Activated T-cell treated with anti-CD3 and anti-CD28 coated beads, Interleukin-2, amount 50 U/mL, for 48 hours (primary cell): ENCODE results near the gene KLHL22.
"Not testable (repeated sequence)": the region's sequence is repeated elsewhere in the genome, so short reads cannot be mapped to it uniquely, and the experiment has no call there.

ENCODE experiments used
- DNase-seq, 2 experiments: peaks; one replicate each; pipeline ENCODE4 v3.0.0-alpha.2; 2020

The KLHL22 gene

DNA sequence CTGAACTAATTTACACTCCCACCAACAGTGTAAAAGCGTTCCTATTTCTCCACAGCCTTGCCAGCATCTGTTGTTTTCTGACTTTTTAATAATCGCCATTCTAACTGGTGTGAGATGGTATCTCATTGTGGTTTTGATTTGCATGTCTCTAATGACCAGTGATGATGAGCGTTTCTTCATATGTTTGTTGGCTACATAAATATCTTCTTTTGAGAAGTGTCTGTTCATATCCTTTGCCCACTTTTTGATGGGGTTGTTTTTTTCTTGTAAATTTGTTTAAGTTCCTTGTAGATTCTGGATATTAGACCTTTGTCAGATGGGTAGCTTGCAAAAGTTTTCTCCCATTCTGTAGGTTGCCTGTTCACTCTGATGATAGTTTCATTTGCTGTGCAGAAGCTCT is 79.9 kb downstream of the KLHL22 start:
- not testable (repeated sequence) for DNase-seq

DNA sequence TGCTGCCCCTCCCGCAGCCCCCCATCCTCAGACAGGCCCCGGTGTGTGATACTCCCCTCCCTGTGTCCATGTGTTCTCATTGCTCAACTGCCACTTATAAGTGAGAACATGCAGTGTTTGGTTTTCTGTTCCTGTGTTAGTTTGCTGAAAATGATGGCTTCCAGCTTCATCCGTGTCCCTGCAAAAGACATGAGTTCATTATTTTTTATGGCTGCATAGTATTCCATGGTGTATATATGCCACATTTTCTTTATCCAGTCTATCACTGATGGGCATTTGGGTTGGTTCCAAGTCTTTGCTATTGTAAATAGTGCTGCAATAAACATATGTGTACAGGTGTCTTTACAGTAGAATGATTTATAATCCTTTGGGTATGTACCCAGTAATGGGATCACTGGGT is 80.4 kb downstream of the KLHL22 start:
- DNase-seq, result not testable (repeated sequence)

DNA sequence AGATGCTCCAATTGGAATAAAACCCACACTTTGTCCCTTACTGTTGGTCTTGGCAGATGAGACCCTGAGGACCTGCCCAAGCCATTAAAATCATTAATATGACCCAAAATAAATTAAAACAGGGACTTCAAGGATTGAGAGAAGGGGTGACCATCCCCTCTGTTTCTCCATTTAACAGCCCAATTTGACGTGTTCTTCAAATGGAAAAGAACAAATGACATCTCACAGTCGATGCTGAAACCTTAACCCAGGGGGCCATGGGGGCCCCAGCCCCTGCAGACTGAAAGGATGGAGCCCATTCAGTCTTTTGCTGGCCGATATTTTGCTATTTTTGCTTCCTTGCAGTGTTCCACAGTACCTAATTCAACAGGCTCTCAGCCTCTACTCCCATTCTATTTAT is 81.1 kb downstream of the KLHL22 start:
- no peak for DNase-seq

DNA sequence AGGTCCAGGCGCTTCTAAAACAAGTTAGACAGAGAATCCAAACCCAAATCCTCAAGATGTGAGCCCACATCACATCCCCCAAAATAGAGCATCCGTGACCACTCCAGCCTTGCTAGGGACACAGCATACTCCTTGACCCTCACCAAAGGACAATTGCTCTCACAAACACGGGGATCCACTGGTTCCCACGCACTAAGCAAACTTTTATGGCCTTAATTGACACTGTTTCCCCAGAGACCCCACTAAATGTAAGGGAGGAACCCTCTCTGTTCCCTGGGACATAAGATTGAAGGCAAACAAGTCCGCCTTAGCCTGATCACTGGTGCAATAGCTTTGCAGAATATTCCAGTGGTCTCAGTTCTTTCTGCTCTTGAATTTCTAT is 81.5 kb downstream of the KLHL22 start:
- DNase-seq, result no peak

DNA sequence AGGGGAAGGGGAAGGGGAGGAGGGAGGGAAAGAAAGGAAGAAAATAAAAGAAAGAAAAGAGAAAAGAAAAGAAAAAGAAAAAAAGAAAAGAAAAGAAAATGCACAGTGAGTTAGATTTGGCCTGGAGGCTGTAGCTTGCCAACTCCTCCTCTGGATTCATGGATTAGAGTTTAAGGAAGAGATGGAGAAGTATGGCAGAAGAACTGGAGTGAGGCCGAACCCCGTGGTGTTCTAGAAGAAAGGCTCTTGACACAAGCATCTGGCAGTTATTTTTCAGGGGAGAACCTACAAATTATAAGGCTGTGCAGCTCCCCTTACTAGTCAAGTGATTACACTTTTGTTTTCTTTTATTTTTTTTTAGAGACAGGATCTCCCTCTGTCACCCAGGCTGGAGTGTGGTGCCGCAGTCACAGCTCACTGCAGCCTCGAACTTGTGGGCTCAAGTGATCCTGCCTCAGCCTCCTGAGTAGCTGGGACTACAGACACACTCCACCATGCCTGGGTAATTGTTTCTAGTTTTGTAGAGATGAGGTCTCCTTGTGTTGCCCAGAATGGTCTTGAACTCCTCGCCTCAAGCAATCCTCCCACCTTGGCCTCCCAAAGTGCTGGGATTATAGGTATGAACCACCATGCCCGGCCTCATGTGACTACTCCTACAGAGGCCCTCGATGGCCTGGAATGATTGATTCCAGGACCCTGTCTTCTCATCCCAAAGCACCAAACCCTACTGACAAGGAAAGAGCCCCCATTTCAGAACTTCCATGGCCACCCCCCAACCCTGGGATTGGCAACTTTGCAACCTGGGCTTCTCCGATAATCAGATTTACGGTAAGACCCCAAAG is 82.2 kb downstream of the KLHL22 start:
- DNase-seq, result no peak

DNA sequence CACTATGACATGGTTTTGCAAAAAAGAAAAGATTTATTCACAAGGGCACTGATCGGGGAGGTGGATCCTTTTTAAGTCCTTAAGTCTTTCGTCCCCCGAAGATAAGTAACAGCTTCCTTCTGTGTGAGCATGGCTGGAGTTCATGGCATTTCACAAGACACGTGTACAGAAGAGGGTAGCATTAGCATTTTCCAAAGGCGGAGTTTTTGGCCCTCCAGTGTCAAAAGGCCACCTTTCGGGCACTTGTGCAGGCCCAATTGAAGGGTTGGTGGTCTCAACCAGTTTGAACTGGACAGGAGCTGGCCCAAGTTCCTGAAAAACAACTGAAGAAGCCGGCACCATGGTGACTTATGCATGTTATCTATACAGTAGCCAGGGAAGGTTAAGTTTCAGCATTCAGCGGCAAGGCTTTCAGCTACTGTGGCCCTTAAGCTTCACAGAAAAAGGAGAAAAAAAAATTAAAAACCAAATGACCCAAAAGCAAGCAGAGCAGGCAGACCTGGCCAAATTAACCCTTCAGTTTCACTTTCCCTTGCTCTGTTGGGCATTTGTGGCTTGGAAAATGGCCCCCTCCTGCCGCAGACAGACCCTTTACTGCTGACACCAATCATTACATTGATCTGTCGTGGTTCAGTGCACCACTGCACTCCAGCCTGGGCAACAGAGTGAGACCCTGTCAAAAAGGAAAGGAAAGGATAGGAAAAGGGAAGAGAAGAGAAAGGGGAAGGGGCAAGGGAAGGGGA is 83.0 kb downstream of the KLHL22 start:
- DNase-seq, result no peak

DNA sequence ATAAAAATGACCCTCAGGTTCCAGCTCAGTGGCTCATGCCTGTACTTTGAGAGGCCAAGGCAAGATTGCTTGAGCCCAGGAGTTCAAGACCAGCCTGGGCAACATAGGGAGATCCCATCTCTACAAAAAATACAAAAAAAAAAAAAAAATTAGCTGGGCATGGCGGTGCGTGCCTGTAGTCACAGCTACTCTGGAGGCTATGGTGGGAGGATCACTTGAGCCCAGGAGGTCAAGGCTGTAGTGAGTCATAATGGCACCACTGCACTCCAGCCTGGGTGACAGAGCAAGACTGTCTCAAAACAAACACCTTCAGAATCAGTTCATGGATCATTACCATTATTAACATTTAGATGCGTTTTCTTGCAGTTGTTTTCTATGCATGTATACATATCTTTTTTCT is 86.2 kb downstream of the KLHL22 start:
- not testable (repeated sequence) for DNase-seq

DNA sequence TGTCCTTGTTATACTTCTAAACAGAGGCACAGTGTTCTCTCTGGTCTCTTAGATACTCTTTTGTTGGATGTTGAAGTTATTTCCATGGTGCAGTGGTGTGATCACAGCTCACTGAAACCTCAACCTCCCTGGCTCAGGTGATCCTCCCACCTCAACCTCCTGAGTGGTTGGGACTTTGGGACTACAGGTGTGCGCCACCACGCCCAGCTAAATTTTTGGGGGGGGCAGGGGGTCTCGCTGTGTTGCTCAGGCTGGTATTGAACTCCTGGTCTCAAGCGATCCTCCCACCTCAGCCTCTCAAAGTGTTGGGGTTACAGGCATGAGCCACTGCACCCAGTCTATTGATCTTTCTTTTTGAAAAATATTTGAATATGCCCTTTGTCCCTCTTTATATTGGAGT is 86.7 kb downstream of the KLHL22 start:
- DNase-seq, result no peak

DNA sequence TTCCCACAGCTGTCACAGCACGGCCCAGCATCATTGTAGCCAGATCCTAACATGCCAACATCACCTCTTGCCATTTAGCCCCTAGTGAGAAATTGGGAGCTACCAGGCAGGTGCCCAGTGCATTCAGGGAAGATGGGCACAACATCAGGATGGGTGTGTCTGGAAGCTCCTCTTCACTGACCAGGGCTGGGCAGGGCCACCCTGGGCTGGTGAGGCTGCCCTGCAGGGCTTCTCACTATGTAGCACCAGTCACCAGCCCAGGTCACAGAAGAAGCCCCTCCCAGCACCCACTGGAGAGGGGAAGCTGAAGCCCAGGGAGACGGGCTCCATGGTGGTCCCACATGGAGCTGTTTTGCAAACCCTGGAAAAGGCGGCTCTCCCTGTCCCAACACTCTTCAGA is 87.8 kb downstream of the KLHL22 start:
- DNase-seq, result no peak

DNA sequence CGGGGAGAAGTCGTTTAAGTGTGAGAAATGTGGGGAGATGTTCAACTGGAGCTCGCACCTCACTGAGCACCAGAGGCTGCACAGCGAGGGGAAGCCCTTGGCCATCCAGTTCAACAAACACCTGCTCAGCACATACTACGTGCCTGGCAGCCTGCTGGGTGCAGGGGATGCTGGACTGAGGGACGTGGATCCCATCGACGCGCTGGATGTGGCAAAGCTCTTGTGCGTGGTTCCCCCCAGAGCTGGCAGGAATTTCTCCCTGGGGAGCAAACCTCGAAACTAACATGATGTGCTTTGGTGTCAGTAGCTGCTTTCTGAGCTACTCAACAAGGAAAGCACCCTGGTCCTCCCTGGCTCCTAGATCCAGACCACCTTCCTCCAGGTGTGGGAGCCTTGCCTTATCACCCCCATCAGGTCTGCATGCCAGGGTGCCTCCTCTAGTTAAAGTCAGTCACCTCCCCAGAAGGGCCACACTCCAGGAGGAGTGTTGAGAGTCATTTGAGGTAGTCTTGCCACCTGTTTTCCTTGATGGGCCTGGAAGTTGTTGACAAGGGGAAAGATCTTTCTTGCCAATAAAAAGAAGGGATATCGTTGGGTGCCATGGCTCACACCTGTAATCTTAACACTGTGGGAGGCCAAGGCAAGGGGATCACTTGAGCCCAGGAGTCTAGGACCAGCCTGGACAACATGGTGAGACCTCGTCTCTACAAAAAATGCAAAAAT is 88.7 kb downstream of the KLHL22 start:
- no peak for DNase-seq

DNA sequence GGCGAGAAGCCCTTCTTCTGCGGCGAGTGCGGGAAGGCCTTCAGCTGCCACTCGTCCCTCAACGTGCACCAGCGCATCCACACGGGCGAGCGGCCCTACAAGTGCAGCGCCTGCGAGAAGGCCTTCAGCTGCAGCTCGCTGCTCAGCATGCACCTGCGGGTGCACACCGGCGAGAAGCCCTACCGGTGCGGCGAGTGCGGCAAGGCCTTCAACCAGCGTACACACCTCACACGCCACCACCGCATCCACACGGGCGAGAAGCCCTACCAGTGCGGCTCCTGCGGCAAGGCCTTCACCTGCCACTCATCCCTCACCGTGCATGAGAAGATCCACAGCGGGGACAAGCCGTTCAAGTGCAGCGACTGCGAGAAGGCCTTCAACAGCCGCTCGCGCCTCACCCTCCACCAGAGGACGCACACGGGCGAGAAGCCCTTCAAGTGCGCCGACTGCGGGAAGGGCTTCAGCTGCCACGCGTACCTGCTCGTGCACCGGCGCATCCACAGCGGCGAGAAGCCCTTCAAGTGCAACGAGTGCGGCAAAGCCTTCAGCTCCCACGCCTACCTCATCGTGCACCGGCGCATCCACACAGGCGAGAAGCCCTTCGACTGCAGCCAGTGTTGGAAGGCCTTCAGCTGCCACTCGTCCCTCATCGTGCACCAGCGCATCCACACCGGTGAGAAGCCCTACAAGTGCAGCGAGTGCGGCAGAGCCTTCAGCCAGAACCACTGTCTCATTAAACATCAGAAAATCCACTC is 89.5 kb downstream of the KLHL22 start:
- DNase-seq, result no peak

DNA sequence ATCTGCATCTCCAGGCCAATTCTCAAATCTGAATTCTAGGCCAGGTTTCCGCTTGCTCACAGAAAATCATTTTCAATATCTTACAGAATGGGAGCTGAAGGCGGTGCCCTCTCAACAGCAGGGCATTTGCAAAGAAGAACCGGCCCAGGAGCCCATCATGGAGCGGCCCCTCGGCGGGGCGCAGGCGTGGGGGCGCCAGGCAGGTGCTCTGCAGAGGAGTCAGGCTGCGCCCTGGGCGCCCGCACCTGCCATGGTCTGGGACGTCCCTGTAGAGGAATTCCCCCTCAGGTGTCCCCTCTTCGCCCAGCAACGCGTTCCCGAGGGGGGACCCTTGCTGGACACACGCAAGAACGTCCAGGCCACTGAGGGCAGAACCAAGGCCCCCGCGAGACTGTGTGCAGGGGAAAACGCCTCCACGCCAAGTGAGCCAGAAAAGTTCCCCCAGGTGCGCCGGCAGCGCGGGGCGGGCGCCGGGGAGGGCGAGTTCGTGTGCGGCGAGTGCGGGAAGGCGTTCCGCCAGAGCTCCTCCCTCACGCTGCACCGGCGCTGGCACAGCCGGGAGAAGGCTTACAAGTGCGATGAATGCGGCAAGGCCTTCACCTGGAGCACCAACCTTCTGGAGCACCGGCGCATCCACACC is 90.2 kb downstream of the KLHL22 start:
- DNase-seq, result no peak

DNA sequence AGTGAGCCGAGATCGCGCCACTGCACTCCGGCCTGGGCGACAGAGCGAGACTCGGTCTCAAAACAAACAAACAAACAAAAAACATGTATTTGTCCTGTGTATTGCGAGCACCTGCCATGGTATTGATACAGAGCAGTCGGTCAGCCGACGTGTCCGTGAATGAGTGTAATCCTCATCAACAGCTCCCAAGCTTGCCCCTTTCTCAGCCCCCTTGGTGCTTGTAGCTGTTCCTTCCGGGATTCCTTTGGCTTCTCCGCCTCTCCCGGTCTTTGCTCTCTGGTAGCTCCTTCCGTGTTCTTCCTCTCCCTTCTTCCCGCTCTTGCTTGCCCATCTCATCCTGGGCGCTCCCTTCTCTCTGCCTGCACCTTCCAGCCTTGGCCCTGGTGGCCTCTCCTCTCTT is 90.7 kb downstream of the KLHL22 start:
- DNase-seq, result no peak

DNA sequence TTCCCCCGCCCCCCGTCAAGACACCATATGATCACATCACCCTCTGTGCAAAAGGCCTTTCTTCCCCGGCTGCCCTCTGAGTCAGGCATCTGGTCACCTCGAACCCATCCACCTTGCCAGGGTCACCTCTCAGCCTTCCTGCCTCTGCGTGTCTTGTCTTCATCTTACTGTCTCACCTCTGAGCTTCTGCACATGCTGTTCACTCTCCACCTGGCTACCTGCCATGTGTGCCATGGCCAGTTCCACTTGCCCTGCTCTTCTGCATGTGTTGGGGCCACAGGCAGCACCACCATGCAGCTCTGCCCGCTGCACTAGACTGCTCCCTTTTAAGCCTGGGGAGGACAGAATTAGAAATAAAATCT is 91.8 kb downstream of the KLHL22 start:
- no peak for DNase-seq

DNA sequence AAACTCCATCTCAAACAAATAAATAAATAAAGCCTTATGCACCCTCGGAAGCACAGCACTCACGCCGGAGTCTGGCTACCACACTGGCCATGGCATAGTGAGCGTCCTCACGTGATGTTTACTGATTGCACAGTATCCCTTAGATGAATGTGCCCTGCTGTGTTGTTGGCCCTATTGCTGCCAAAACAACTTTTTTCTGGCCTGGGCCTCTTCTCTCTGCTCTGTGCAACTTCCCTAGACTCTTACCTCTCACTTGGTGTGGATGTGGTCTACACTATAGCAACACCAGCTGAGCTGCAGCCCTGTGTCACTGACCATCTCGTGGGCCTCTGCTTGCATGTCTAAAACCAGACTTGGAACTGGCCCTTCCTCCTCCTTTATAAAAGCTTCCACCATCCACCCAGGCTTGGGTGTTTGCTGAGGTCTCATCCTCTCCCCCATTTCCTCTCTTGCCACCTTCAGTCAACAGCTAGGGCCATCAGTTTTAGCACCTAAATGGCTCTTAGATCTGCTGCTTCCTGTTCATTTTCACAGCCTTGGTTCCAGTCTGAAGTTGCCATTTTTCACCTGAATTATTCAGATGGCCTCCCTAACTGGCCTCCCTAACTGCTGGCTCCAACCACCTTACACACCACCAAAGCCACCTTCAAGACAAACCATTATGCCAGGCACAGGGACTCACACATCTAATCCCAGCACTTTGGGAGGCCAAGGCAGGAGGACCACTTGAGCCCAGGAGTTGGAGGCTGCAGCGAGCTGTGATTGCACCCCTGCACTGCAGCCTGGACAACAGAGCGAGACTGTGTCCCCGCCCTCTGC is 92.4 kb downstream of the KLHL22 start:
- DNase-seq, result no peak

DNA sequence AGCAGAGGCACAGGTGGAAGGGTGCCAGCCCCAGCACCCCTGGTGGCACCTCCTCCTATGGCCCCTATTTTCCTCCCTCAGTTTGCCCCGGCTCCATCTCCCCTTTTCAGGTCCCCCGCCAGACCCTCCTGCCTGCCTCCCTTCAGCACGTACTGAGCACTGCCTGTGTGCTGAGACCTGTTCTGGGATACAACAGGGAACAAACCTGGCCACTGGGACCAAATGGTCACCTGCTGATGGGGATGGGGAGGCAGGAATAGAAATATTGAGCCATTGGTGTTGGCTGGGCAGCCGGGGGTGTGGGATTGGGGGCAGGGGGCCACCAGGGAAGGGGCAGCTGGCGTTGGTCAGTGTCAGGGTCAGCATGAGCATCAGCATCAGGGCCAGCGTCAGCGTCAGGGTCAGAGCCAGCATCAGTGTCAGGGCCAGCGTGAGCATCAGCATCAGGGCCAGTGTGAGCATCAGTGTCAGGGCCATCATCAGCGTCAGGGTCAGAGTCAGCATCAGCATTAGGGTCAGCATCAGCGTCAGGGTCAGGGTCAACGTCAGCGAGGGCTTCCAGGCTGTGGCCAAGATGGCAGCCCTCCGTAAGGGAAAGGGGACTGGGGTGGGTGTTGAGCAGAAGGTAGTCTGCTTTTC is 94.1 kb downstream of the KLHL22 start:
- DNase-seq, result no peak

DNA sequence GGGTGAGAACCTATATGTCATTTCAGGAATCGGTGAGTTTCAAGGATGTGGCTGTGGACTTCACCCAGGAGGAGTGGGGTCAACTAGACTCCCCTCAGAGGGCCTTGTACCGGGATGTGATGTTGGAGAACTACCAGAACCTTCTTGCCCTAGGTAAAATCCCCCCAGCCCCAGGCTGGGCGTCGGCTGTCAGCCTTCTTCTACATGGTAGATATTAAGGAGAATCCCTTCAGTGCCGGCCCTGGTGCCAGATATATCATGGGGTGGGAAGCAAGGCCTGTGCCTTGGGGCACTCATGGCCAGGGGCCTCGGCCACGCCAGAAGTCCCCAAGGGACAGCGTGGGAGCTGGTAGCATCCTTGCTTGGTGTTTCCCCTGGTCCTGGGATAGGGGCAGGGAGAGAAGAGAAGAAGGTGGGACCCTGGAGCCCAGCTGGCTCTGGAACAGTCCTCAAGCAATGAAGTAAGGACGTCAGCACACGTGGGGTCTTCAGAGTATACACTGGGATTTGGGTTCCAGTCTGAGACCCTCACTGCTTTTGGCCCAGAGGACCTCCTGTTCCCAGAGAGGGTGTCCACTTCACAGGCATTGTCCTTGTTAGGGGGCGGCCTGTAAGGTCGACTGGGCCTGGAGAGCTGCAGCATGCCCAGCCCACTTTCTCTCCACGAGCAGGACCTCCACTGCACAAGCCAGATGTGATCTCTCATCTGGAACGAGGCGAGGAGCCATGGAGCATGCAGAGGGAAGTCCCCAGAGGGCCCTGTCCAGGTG is 94.8 kb downstream of the KLHL22 start:
- DNase-seq, result no peak

DNA sequence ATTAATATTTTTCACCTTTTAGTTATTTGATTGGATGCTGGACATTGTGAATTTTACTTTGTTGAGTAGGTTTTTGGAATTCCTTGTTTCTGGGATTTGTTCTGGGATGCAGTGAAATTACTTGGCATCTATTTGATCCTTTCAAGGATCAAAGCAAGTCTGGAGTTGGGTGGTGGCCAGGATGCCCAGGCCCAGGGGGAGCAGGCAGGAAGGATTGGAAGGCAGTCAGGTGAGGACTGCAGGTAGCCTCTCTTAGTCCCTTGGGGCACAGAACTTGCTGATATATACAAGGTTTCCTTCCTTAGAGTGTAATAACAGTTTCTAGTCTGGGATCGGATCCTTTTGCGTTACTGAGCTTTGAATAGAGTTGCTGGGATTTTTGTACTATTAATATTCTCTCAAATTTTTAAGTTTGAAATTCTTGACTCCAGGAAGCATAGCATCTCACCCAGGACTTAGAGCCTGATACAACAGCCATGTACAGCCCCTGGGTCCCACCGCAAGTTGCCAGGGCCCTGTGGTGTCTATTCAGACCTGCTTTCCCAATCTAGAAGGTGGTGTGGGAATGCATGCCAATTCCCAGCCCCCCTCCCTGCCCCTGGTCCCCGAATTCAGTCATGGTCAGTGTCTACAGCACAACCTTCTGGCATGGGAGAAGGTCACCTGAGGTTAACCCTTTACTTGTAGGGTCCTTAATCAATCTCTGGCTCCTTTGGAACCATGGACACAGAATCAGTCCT is 95.6 kb downstream of the KLHL22 start:
- no peak for DNase-seq

DNA sequence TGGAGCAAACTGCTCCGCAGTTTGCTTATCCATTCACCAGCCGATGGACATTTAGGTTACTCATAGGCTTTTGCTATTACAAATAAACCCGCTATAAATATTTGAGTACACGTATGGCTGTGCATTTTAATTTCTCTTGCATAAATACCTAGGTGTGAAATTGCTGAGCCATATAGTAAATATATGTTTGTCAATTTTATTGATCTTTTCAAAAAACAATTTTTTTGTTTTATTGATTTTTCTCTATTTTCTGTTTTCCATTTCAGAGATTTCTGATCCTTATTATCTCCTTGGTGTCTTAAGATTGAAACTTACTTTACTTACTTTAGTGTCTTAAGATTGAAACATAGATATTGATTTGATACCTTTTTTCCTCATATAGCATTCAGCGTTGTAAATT is 97.2 kb downstream of the KLHL22 start:
- no peak for DNase-seq

DNA sequence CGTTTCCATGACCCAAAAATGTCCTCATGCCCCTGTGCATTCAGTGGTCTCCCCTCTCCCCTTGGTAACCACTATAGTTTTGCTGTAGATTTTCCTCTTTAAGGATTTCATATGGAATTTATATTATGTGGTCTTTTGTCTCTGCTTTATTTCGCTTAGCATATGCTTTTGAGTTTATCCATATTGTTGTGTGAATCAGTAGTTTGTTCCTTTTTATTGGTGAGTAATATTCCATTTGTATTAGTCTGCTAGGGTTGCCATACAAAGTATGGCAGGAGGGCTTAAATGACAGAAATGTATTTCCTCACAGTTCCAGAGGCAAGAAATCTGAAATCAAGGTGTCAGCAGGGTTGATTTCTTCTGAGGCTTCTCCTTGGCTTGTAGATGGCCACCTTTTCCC is 98.1 kb downstream of the KLHL22 start:
- no peak for DNase-seq
